HepG2 (cell line): ENCODE results near the gene CCDC83. TPM values are rescaled to one million over a fixed set of nuclear protein-coding genes. Genes with fewer than 3 reads are reported as not detected.

Experiments
- AGO1 ChIP-seq: fragments of 200-400 bp; formaldehyde crosslinking; IDR thresholded peaks from 2 replicates; pipeline ENCODE4 v1.6.1; 2017; ENCODE audit warnings: mild to moderate bottlenecking, low read depth, low read length, moderate library complexity; ENCODE audit not compliant: poor library complexity, severe bottlenecking
- DZIP1 ChIP-seq: sonication (generic); formaldehyde crosslinking; IDR thresholded peaks from 2 replicates; pipeline ENCODE4 v1.5.0; 2020; ENCODE audit warnings: mild to moderate bottlenecking, missing genetic modification reagents
- GATAD1 ChIP-seq: IDR thresholded peaks from 2 replicates; pipeline ENCODE4 v1.6.1; 2016; ENCODE audit warnings: missing genetic modification reagents, missing compliant biosample characterization
- NR2F6 ChIP-seq, 2 experiments: IDR thresholded peaks; 2 replicates each; pipeline ENCODE4 v1.6.1; 2016; ENCODE audit warnings: antibody characterized with exemption in 1 of 2, mild to moderate bottlenecking in 1 of 2
- PHF21A ChIP-seq: sonication (generic); formaldehyde crosslinking; IDR thresholded peaks from 2 replicates; pipeline ENCODE4 v1.5.0; 2020; ENCODE audit warnings: mild to moderate bottlenecking, missing genetic modification reagents
- SYNCRIP ChIP-seq: fragments of 200-400 bp; formaldehyde crosslinking; IDR thresholded peaks from 2 replicates; pipeline ENCODE4 v1.6.1; 2018; ENCODE audit warnings: mild to moderate bottlenecking, low read depth, low read length; ENCODE audit not compliant: insufficient read depth
- ZBTB4 ChIP-seq: sonication (generic); formaldehyde crosslinking; IDR thresholded peaks from 2 replicates; pipeline ENCODE4 v1.4.0; 2020; ENCODE audit warnings: missing genetic modification reagents, mild to moderate bottlenecking, borderline replicate concordance
- ZHX2 ChIP-seq, 2 experiments: sonication (generic) in 1 of 2; formaldehyde crosslinking in 1 of 2; IDR thresholded peaks; 2 replicates each; pipeline versions ENCODE4 v1.6.1 to v1.9.0; 2014 to 2022; ENCODE audit warnings: antibody characterized with exemption in 1 of 2, borderline replicate concordance in 1 of 2, inconsistent platforms in 1 of 2, low read depth in 1 of 2, missing genetic modification reagents in 1 of 2
- ZMAT5 ChIP-seq: sonication (generic); formaldehyde crosslinking; IDR thresholded peaks from 2 replicates; pipeline ENCODE4 v1.5.0; 2020; ENCODE audit warnings: mild to moderate bottlenecking, low read depth, missing genetic modification reagents, borderline replicate concordance
- polyA plus RNA-seq, 8 experiments: library from polyadenylated mRNA; depleted of rRNA in 3 of 8; stranded (reverse) in 7 of 8; unstranded in 1 of 8; fragments of >200 nt; fragmentation: Illumina TruSeq in 4 of 8; extraction: Trizol in 4 of 8; gene quantifications; 2 replicates each; pipeline versions ENCODE4 v1.2.1 to v1.2.3, GENCODE V29; 2011 to 2016; ENCODE audit warnings: low read depth in 4 of 8, missing spikeins in 1 of 8, mixed read lengths in 1 of 8; ENCODE audit not compliant: insufficient read depth in 1 of 8
- total RNA-seq, 5 experiments: library from RNA; depleted of rRNA; stranded (reverse); fragments of >200 nt; fragmentation: Illumina TruSeq; extraction: Trizol; gene quantifications; 2 replicates each; pipeline ENCODE4 v1.2.3, GENCODE V29; 2016; ENCODE audit warnings: low read depth in 1 of 5

CCDC83 gene
- total and polyA plus RNA-seq, 2 of the 13 experiments (the other 11 are each of a cell fraction or from before 2014, with no cell fraction given): not detected

- TF ChIP-seq DZIP1 (CRISPR knock-in tag) (no peak), GATAD1 (CRISPR knock-in tag) (no peak), PHF21A (CRISPR knock-in tag) (no peak), ZMAT5 (CRISPR knock-in tag) (no peak), NR2F6 (IDR thresholded peaks at IDR 0.05) (no peak), NR2F6 (CRISPR knock-in tag; IDR thresholded peaks at IDR 0.05) (no peak), SYNCRIP (no peak), AGO1 (no peak), ZHX2 (IDR thresholded peaks at IDR 0.05; ENCODE audit: low read depth) (no peak), ZHX2 (CRISPR knock-in tag; IDR thresholded peaks at IDR 0.05; ENCODE audit: borderline replicate concordance) (no peak), ZBTB4 (CRISPR knock-in tag) (no peak)
These were observed 44.1 kb upstream of the CCDC83 start, which contains the start of gene SYTL2 (continued) for GRCh38 chr11:85810871-85811611.
